Measurements from ENCODE around the gene SEC14L5.

- no peak for TF ChIP-seq CTCF (IDR thresholded peaks at IDR 0.05; ENCODE audit: low read depth, low read length, poor library complexity, severe bottlenecking)
- no peak for TF ChIP-seq EZH2phosphoT487 (IDR thresholded peaks at IDR 0.05; ENCODE audit: borderline replicate concordance, low read length)
These were observed 35.3 kb upstream of the SEC14L5 start for GRCh38 chr16:4922721-4923342.

All from DOHH2 (cell line).